KBM-7 (cell line): ENCODE results near the gene UBR2.
A peak's percentile ranks its signal among the peaks of the same experiment; 100 is the strongest.
"Not testable (repeated sequence)": the region's sequence is repeated elsewhere in the genome, so short reads cannot be mapped to it uniquely, and the experiment has no call there.

ENCODE experiments used
- DNase-seq: peaks from one replicate; pipeline ENCODE4 v3.0.0-alpha.2; 2015
- in situ Hi-C: fragments of 300-500 bp; cut with MboI; formaldehyde crosslinking; loops from 2 replicates; pipeline ENCODE4 v1.14.3; 2020; ENCODE audit warnings: low sequenced_read_pairs, low pct_unique_long_range_greater_than_20kb, mixed read lengths

Gene UBR2

GRCh38 chr6:42674780-42675179, 111.0 kb downstream of the UBR2 start:
- in situ Hi-C loops = loop anchor here (25.0 kb wide), 1 partner anchor 188 kb away; no protein-coding TSS in a partner anchor
- DNase-seq = no peak

- DNase-seq = no peak
- in situ Hi-C loops = no loop called here
These were observed 115.5 kb downstream of the UBR2 start for GRCh38 chr6:42679358-42679757.

- in situ Hi-C loops = no loop called here
- no peak for DNase-seq
These were observed 124.5 kb downstream of the UBR2 start for GRCh38 chr6:42688281-42688680.

- in situ Hi-C loops = no loop called here
These were observed 125.5 kb downstream of the UBR2 start for GRCh38 chr6:42689371-42689770.

GRCh38 chr6:42690151-42690702, 126.4 kb downstream of the UBR2 start:
- DNase-seq = no peak
- in situ Hi-C loops = no loop called here

More at GRCh38 chr6:42689371-42689770, 125.5 kb downstream of the UBR2 start:
- DNase-seq = no peak

GRCh38 chr6:42690872-42691271, 127.0 kb downstream of the UBR2 start:
- in situ Hi-C loops = no loop called here
- DNase-seq = no peak

GRCh38 chr6:42692137-42692911, 128.5 kb downstream of the UBR2 start:
- no peak for DNase-seq
- in situ Hi-C loops = no loop called here

GRCh38 chr6:42693725-42694323, 130.0 kb downstream of the UBR2 start:
- in situ Hi-C loops = no loop called here

GRCh38 chr6:42694586-42694985, 130.8 kb downstream of the UBR2 start:
- DNase-seq = no peak
- in situ Hi-C loops = no loop called here

More at GRCh38 chr6:42693725-42694323, 130.0 kb downstream of the UBR2 start:
- DNase-seq = peak; percentile 47

GRCh38 chr6:42696526-42697267, 132.9 kb downstream of the UBR2 start:
- in situ Hi-C loops = no loop called here
- no peak for DNase-seq

GRCh38 chr6:42697268-42697655, 133.4 kb downstream of the UBR2 start:
- in situ Hi-C loops = no loop called here

GRCh38 chr6:42698217-42698616, 134.4 kb downstream of the UBR2 start:
- in situ Hi-C loops = no loop called here
- no peak for DNase-seq

More at GRCh38 chr6:42697268-42697655, 133.4 kb downstream of the UBR2 start:
- DNase-seq = no peak

GRCh38 chr6:42702200-42702599, 138.4 kb downstream of the UBR2 start:
- DNase-seq = no peak
- in situ Hi-C loops = no loop called here

GRCh38 chr6:42702786-42703185, 139.0 kb downstream of the UBR2 start:
- DNase-seq, in situ Hi-C loops: not testable (repeated sequence)

GRCh38 chr6:42704251-42704936, 140.6 kb downstream of the UBR2 start:
- DNase-seq = no peak

GRCh38 chr6:42704937-42705374, 141.1 kb downstream of the UBR2 start:
- no peak for DNase-seq
- in situ Hi-C loops = no loop called here

More at GRCh38 chr6:42704251-42704936, 140.6 kb downstream of the UBR2 start:
- in situ Hi-C loops = no loop called here

GRCh38 chr6:42707595-42707994, 143.8 kb downstream of the UBR2 start:
- no peak for DNase-seq
- in situ Hi-C loops = no loop called here

GRCh38 chr6:42708096-42708495, 144.3 kb downstream of the UBR2 start:
- no peak for DNase-seq
- in situ Hi-C loops = no loop called here

GRCh38 chr6:42709871-42710270, 146.0 kb downstream of the UBR2 start:
- in situ Hi-C loops = no loop called here
- DNase-seq = no peak
